Lung (tissue), 12 donors: ENCODE data around the gene SKIC8. TPM values are rescaled to one million over a fixed set of nuclear protein-coding genes. Genes with fewer than 3 reads are reported as not detected.

Source experiments
- ATAC-seq: fragments of 200-7000 bp; cut with Tn5 transposase; one replicate; pipeline ENCODE4 v1.9.1; 2020; ENCODE audit warnings: moderate number of reproducible peaks; ENCODE audit not compliant: insufficient read depth, low FRiP score
- DNase-seq, 3 donors: peaks; one replicate each; pipeline ENCODE4 v3.0.0-alpha.2; 2013 to 2017
- H3K27ac ChIP-seq, 2 donors: one replicate each; pipeline ENCODE4 v1.5.1; 2013; ENCODE audit warnings: mild to moderate bottlenecking in 2 of 2, moderate library complexity in 2 of 2, control low read depth in 1 of 2, inconsistent platforms in 1 of 2, low read depth in 1 of 2, low read length in 1 of 2
- H3K27me3 ChIP-seq, 3 donors: one replicate each; pipeline ENCODE4 v1.5.1; 2013; ENCODE audit warnings: low read length in 2 of 3; ENCODE audit not compliant: control insufficient read depth in 3 of 3, insufficient read depth in 3 of 3
- H3K36me3 ChIP-seq, 4 donors: one replicate each; pipeline ENCODE4 v1.5.1; 2013; ENCODE audit warnings: low read length in 4 of 4, mild to moderate bottlenecking in 1 of 4, moderate library complexity in 1 of 4; ENCODE audit not compliant: control insufficient read depth in 4 of 4, insufficient read depth in 4 of 4
- H3K4me1 ChIP-seq, 5 donors: one replicate each; pipeline ENCODE4 v1.5.1; 2013; ENCODE audit warnings: low read length in 5 of 5, mild to moderate bottlenecking in 2 of 5, moderate library complexity in 1 of 5; ENCODE audit not compliant: control insufficient read depth in 5 of 5, insufficient read depth in 5 of 5
- H3K4me3 ChIP-seq: one replicate; pipeline ENCODE4 v1.5.1; 2013; ENCODE audit warnings: mild to moderate bottlenecking, control low read depth, moderate library complexity
- H3K9ac ChIP-seq, 2 donors: one replicate each; pipeline ENCODE4 v1.5.1; 2013; ENCODE audit warnings: low read length in 2 of 2, control low read depth in 1 of 2; ENCODE audit not compliant: insufficient read depth in 1 of 2
- H3K9me3 ChIP-seq, 4 donors: one replicate each; pipeline ENCODE4 v1.5.1; 2013; ENCODE audit warnings: low read length in 3 of 4, mild to moderate bottlenecking in 1 of 4, moderate library complexity in 1 of 4; ENCODE audit not compliant: control insufficient read depth in 4 of 4, insufficient read depth in 3 of 4
- CTCF ChIP-seq: IDR thresholded peaks from 2 replicates; pipeline ENCODE4 v1.5.1; 2012; ENCODE audit warnings: mild to moderate bottlenecking; ENCODE audit errors: control extremely low read depth, extremely low read depth
- WGBS, 2 donors: extraction: QIAGEN DNeasy Blood & Tissue Kit; methylation state at CpG; one replicate each; pipeline ENCODE4 v1.1.7; 2013; 5-methylcytosine and 5-hydroxymethylcytosine counted together
- polyA plus RNA-seq, 2 donors: library from polyadenylated mRNA; stranded (reverse); fragments of 200-250 nt; gene quantifications; one replicate each; pipeline ENCODE4 v1.2.1, GENCODE V29; 2013
- total RNA-seq, 2 donors: library from RNA; depleted of rRNA in 1 of 2; stranded (reverse); fragments of >200 nt in 1 of 2; gene quantifications; one replicate each; pipeline ENCODE4 v1.2.1, GENCODE V29; 2014 to 2021
- donor health status: control.
- donor health status: control.
- donor health status: Bipolar disorder and iron deficiency.
- donor health status: healthy.
- donor health status: DM: yes; HTN: yes; CAD: no.

The SKIC8 gene
- total and polyA plus RNA-seq, 4 donors, result 45.1 to 64.9 (median 54.1) TPM

DNA sequence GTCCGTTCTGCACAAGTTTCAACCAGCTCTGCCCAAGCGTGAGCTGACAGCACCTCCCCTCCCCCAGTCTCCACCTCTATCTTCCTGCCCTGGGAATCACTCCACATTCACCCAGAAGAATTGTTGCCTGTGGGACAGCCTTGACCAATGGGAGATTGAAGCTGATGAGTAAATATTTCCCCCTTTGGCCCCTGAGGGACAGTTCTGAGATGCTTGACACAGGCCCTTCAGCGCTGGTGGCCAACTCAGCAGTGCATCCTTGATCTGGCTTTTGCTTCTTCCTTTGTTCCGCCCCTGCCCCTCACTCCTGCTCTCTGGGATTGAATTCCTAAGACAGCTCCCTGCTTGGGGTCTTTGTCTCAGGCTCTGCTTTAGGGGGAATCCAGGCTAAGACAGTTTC, 13.1 kb upstream of the SKIC8 start:
- Histone ChIP-seq H3K9me3 (no peaks in the 10 kb centered on the region), H3K27ac (no peak overlapping the region), H3K36me3 (no peaks in the 10 kb centered on the region), H3K4me3 (no peak overlapping the region), H3K9ac (no peak overlapping the region), H3K27me3 (peaks cover 0 to 2% (median 0%) of the 10 kb centered on the region in 3 donors), H3K4me1 (no peaks in the 10 kb centered on the region)
- DNase-seq (no peak), ATAC-seq (no peak)
- TF ChIP-seq CTCF, result no peak
- WGBS, 2 donors, result 74 to 87% methylated on average over 4 of the region's 4 CpGs

DNA sequence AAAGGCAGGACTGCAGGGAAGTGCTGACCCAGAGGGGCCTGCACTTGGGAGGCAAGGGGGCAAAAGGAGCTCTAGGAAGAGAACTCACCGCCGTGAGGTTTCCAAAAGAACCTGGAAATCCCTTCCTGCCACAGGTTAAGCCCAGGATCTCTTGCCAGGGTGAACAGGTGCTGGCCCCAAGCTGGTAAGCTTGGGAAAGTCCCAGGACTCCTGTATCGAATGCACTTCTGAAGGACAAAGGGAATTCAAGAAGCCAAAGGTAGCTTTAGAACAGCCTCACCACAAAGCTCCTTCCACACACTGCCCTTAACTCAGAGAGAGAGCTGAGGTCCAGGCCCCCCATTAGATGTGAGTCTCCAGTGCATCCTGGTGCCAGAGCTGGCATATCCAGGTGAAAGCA, 11.9 kb upstream of the SKIC8 start:
- peaks cover 0 to 3% (median 2%) of the 10 kb centered on the region in 3 donors for H3K27me3 ChIP-seq
- no peak for ATAC-seq
- no peak overlapping the region for H3K9ac ChIP-seq

DNA sequence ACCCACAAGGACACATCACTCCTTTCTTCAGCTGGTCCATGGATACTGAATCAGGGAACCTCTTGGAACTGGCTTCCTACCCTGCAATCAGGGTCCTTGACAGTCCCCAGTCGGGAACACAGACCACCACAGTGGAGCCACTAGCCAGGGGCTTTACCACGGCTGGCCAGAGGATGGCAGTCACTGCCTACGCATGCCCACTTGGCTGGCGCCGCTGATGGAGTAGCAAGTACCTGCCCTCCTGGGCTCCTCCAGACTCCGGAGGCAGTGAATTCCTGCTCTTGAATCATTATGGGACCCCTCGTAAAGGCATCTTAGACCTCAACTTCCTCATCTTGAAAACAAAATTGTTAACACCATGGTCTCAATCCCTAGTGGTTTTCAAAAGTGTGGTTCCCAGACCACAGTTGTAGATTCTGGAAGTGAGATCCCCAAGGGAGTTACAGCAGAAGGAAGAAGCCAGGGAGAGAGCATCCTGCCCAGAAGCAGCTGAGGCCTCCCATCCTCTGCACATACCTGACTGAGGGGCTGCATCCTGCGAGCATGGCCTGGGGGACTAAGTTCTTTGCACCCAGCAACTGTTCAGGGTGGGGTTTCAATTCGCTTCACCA, 9.1 kb upstream of the SKIC8 start:
- Histone ChIP-seq H3K9ac (no peak overlapping the region), H3K27me3 (peaks cover 0 to 6% (median 2%) of the 10 kb centered on the region in 3 donors), H3K4me1 (no peaks in the 10 kb centered on the region), H3K9me3 (no peaks in the 10 kb centered on the region), H3K36me3 (no peaks in the 10 kb centered on the region), H3K4me3 (no peak overlapping the region), H3K27ac (no peak overlapping the region)
- ATAC-seq (no peak), DNase-seq (peak; percentile 64 to 80 (median 75))
- 19% methylated on average over 9 of the region's 9 CpGs for WGBS, 2 donors
- TF ChIP-seq CTCF, result peak; percentile 62

More for the DNA sequence above, 11.9 kb upstream of the SKIC8 start:
- TF ChIP-seq CTCF, result no peak
- no peak for DNase-seq
- Histone ChIP-seq H3K36me3 (no peaks in the 10 kb centered on the region), H3K9me3 (no peaks in the 10 kb centered on the region), H3K4me1 (no peaks in the 10 kb centered on the region), H3K4me3 (no peak overlapping the region), H3K27ac (no peak overlapping the region)
- WGBS, 2 donors, result 71 to 88% methylated on average over 3 of the region's 3 CpGs

DNA sequence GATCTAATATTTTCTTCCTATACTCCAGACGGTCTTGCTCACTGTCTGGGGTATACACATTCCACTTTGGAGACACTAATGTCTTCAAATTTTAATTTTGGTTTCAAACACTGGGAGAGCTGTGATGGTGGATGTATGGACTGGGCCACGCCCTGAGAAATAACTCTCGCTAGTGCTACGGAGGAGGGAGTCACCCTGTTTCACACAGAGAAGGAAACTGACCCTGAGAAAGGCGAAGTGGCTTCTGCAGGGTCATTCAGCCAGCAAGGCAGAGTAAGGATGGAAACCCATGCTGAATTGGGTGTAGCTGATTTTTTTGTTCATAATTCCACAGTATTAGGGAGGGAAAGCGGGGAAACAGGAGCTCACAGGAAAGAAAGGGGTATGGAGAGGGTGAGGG, 8.6 kb upstream of the SKIC8 start:
- 50 to 56% methylated on average over 6 of the region's 6 CpGs for WGBS, 2 donors
- H3K4me3 ChIP-seq, result no peak overlapping the region

More for the DNA sequence above, 8.6 kb upstream of the SKIC8 start:
- Histone ChIP-seq H3K4me1 (no peaks in the 10 kb centered on the region), H3K9me3 (no peaks in the 10 kb centered on the region), H3K27ac (no peak overlapping the region), H3K27me3 (peaks cover 0 to 7% (median 2%) of the 10 kb centered on the region in 3 donors), H3K9ac (no peak overlapping the region), H3K36me3 (no peaks in the 10 kb centered on the region)
- TF ChIP-seq CTCF, result no peak
- DNase-seq, result no peak
- ATAC-seq, result no peak
